ENCODE measurements around the gene AGBL4. TPM values are rescaled to one million over a fixed set of nuclear protein-coding genes. Genes with fewer than 3 reads are reported as not detected.

The AGBL4 gene
- total and polyA plus RNA-seq, 2 of the 13 experiments (the other 11 are each of a cell fraction or from before 2014, with no cell fraction given): not detected

GRCh38 chr1:48627486-48627885 is 1396.3 kb downstream of the AGBL4 start (continued):
- no peak for TF ChIP-seq PRDM15 (CRISPR knock-in tag; IDR thresholded peaks at IDR 0.05)
- TF ChIP-seq DBP (CRISPR knock-in tag; IDR thresholded peaks at IDR 0.05; ENCODE audit: not compliant biosample characterization): no peak
- no peak for TF ChIP-seq SALL2 (CRISPR knock-in tag; IDR thresholded peaks at IDR 0.05)

DNA sequence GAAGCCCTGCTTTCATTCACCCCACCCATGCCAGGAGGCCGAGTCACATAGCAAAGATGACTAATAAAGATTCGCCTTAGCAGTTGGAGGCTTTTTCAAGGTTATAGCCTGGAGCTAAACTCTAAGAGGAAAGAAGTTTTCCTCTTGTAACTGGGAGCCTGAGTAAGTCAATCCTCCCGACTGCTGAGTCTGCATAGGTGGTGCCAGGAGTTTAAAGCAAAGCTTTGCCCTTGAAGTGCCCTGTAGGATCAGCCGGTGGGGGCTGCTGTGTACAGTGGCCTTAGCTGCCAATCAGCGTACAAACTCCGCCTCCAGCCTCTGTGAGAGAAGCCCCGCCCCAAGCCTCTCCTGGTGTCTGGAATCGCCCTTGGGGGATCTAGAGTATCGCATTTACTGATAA is 1404.2 kb downstream of the AGBL4 start:
- no peak for DNase-seq (ENCODE audit: low spot score)
- Histone ChIP-seq H3K79me2 (ENCODE audit: insufficient read depth, low read length) (no peaks in the 10 kb centered on the region), H3K27me3 (ENCODE audit: control insufficient read depth in 1 of 2, insufficient read depth in 2 of 2, low read length in 2 of 2) (peaks cover 0 to 9% of the 10 kb centered on the region in 2 experiments; a peak in 1 of 5 replicates), H3K4me3 (replicated peaks in 1 of 3; ENCODE audit: insufficient read depth in 1 of 3, low read depth in 2 of 3, low read length in 3 of 3) (no peak overlapping the region), H3K4me2 (ENCODE audit: low read depth, low read length) (no peak overlapping the region), H2AFZ (ENCODE audit: low read length) (no peak overlapping the region), H3K36me3 (replicated peaks in 1 of 2; ENCODE audit: control insufficient read depth in 1 of 2, insufficient read depth in 2 of 2, low read length in 2 of 2) (no peaks in the 10 kb centered on the region), H3K9me3 (ENCODE audit: low read length) (no peaks in the 10 kb centered on the region), H3K4me1 (ENCODE audit: insufficient read depth, low read length) (no peaks in the 10 kb centered on the region), H3K9ac (ENCODE audit: insufficient read depth, low read depth, low read length) (no peak overlapping the region), H3K27ac (ENCODE audit: extremely low read length, insufficient read depth, low read length) (no peak overlapping the region), H4K20me1 (ENCODE audit: insufficient read depth, low read length) (no peaks in the 10 kb centered on the region)
- WGBS (ENCODE audit: low lambda C conversion rate): 11% methylated on average over 3 of the region's 9 CpGs
- TF ChIP-seq ZBTB7B (CRISPR knock-in tag; IDR thresholded peaks at IDR 0.05) (no peak), ZNF121 (CRISPR knock-in tag; IDR thresholded peaks at IDR 0.05) (no peak), FOXM1 (CRISPR knock-in tag; IDR thresholded peaks at IDR 0.05) (no peak), ZNF564 (CRISPR knock-in tag; IDR thresholded peaks at IDR 0.05) (no peak), RERE (CRISPR knock-in tag; IDR thresholded peaks at IDR 0.05; ENCODE audit: low read depth) (no peak)
- TF ChIP-seq, protein P1, sequence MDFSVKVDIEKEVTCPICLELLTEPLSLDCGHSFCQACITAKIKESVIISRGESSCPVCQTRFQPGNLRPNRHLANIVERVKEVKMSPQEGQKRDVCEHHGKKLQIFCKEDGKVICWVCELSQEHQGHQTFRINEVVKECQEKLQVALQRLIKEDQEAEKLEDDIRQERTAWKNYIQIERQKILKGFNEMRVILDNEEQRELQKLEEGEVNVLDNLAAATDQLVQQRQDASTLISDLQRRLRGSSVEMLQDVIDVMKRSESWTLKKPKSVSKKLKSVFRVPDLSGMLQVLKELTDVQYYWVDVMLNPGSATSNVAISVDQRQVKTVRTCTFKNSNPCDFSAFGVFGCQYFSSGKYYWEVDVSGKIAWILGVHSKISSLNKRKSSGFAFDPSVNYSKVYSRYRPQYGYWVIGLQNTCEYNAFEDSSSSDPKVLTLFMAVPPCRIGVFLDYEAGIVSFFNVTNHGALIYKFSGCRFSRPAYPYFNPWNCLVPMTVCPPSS (IDR thresholded peaks at IDR 0.05): no peak
- TF ChIP-seq, protein P2, sequence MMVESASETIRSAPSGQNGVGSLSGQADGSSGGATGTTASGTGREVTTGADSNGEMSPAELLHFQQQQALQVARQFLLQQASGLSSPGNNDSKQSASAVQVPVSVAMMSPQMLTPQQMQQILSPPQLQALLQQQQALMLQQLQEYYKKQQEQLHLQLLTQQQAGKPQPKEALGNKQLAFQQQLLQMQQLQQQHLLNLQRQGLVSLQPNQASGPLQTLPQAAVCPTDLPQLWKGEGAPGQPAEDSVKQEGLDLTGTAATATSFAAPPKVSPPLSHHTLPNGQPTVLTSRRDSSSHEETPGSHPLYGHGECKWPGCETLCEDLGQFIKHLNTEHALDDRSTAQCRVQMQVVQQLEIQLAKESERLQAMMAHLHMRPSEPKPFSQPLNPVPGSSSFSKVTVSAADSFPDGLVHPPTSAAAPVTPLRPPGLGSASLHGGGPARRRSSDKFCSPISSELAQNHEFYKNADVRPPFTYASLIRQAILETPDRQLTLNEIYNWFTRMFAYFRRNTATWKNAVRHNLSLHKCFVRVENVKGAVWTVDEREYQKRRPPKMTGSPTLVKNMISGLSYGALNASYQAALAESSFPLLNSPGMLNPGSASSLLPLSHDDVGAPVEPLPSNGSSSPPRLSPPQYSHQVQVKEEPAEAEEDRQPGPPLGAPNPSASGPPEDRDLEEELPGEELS (CRISPR knock-in tag; IDR thresholded peaks at IDR 0.05): no peak
- POLR2A ChIA-PET: no interaction called here
- intact Hi-C loops (cut with micrococcal nuclease; ENCODE audit: unreplicated experiment): no loop called here
- in situ Hi-C loops (cut with HindIII; ENCODE audit: extremely low pct_ligation_motif_present, low pct_unique_long_range_greater_than_20kb): no loop called here
- BruUV-seq (replicated peaks): no TSS peak
- peak; percentile 49; the same call in 1 of the 3 replicates for ATAC-seq
- CTCF ChIA-PET (ENCODE audit: low intra/inter-chr PET ratio, low total read pairs): no interaction called here
- no peak for FAIRE-seq
